Ovary (tissue), 9 donors: ENCODE results near the gene NMBR. TPM values are rescaled to one million over a fixed set of nuclear protein-coding genes. Genes with fewer than 3 reads are reported as not detected.
"Not testable (repeated sequence)": the region's sequence is repeated elsewhere in the genome, so short reads cannot be mapped to it uniquely, and the experiment has no call there.

Experiments
- DNase-seq, 5 donors: peaks; one replicate each; pipeline ENCODE4 v3.0.0-alpha.2; 2019 to 2020
- H3K27ac ChIP-seq, 2 donors: fragments of 200-600 bp; one replicate each; pipeline versions ENCODE4 v1.5.1 to v1.8.0; 2019 to 2022
- H3K27me3 ChIP-seq: fragments of 200-600 bp; one replicate; pipeline ENCODE4 v1.8.0; 2022
- H3K36me3 ChIP-seq: fragments of 200-600 bp; sonication (generic); one replicate; pipeline ENCODE4 v1.5.1; 2019
- H3K4me1 ChIP-seq: one replicate; pipeline ENCODE4 v1.8.1; 2013; ENCODE audit warnings: mild to moderate bottlenecking, moderate library complexity; ENCODE audit not compliant: insufficient read depth
- H3K4me3 ChIP-seq: fragments of 200-600 bp; sonication (generic); one replicate; pipeline ENCODE4 v1.5.1; 2017
- H3K9me3 ChIP-seq, 2 donors: fragments of 200-600 bp in 1 of 2; sonication (generic) in 1 of 2; one replicate each; pipeline versions ENCODE4 v1.5.1 to v1.8.1; 2013 to 2019; ENCODE audit warnings: mild to moderate bottlenecking in 1 of 2, moderate library complexity in 1 of 2
- CTCF ChIP-seq, 3 donors: fragments of 450-650 bp in 2 of 3; fragments of 200-600 bp in 1 of 3; IDR thresholded peaks; one replicate each; pipeline versions ENCODE4 v1.5.1 to v1.8.0; 2016 to 2022; ENCODE audit warnings: antibody characterized with exemption in 3 of 3, mild to moderate bottlenecking in 1 of 3
- EP300 ChIP-seq: sonication (generic); formaldehyde crosslinking; IDR thresholded peaks from one replicate; pipeline ENCODE4 v1.6.1; 2017; ENCODE audit warnings: antibody characterized with exemption
- POLR2A ChIP-seq: fragments of 450-650 bp; IDR thresholded peaks from one replicate; pipeline ENCODE4 v1.6.1; 2017; ENCODE audit warnings: antibody characterized with exemption, mild to moderate bottlenecking, moderate library complexity
- WGBS, 3 donors: extraction: QIAGEN DNeasy Blood & Tissue Kit in 1 of 3; methylation state at CpG; one replicate each; pipeline versions ENCODE4 v1.1.5 to v1.1.7; 2013 to 2017; 5-methylcytosine and 5-hydroxymethylcytosine counted together
- intact Hi-C, 4 donors: fragments of 100-400 bp; cut with DNase I; formaldehyde crosslinking; loops; one replicate each; pipeline versions ENCODE4 v1.11.0 to v1.15.1; 2022 to 2023
- polyA plus RNA-seq, 2 donors: library from polyadenylated mRNA; stranded (reverse); fragments of 200-250 nt in 1 of 2; fragments of 350-450 nt in 1 of 2; fragmentation: Illumina TruSeq in 1 of 2; extraction: RNeasy Lipid Tissue Mini Kit (QIAGEN cat#74804) in 1 of 2; gene quantifications; one replicate each; pipeline ENCODE4 v1.2.3, GENCODE V29; 2013 to 2014
- total RNA-seq, 7 donors: library from RNA; depleted of rRNA in 2 of 7; stranded (reverse); fragments of >200 nt in 2 of 7; fragmentation: NEBNext Ultra II Directional in 3 of 7; extraction: Animal tissue kit (Norgen Biotek cat#: 25700) in 3 of 7; gene quantifications; one replicate each; pipeline versions ENCODE4 v1.1.0 to v1.2.4, GENCODE V29; 2016 to 2023
- donor health status: DM: no; HTN: no; CAD: no; lungs with moderate emphysema.
- donor health status: DM: no; HTN: no; CAD: no.
- donor health status: Bipolar disorder and iron deficiency.
- donor health status: DM: yes; HTN: yes; CAD: no.
- donor health status: DM: no; HTN: no; CAD: no.
- donor health status: DM: yes; HTN: yes; CAD: no.

Gene NMBR
- total and polyA plus RNA-seq, 9 donors, result 0.20 TPM; not detected in 8

DNA sequence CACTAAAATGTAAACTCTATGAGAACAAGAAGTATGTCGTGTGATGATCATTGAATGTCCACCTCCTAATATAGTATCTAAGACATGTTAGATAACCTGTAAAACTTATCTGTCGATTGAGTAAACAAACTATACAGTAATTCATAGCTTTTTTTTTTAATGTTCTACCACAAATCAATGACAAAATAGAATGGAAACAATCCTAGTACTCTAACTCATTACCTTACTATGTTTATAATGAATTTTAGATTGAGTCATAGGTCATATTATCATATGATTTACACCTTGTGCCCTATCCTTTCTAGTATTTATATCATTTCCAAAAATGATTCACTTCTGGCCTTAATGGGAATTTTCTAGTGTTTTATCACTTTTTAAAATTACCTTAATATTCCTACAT lies 6.3 kb upstream of the NMBR start:
- WGBS, 3 donors, result 42 to 81% (median 71%) methylated on average over 2 of the region's 2 CpGs
- Histone ChIP-seq H3K4me1 (no peaks in the 10 kb centered on the region), H3K27ac (no peak overlapping the region), H3K36me3 (no peaks in the 10 kb centered on the region), H3K9me3 (no peaks in the 10 kb centered on the region), H3K4me3 (no peak overlapping the region), H3K27me3 (no peaks in the 10 kb centered on the region)
- DNase-seq, result no peak
- TF ChIP-seq POLR2A (no peak), CTCF (IDR thresholded peaks at IDR 0.05) (no peak), EP300 (no peak)
- intact Hi-C loops, result loop anchor here in 1 of 4 donors (10.0 kb wide), 1 partner anchor 232 kb away; no protein-coding TSS in a partner anchor

GRCh38 chr6:142152746-142153145 lies 5.8 kb upstream of the NMBR start:
- intact Hi-C loops, result loop anchor here in 1 of 4 donors (10.0 kb wide), 1 partner anchor 232 kb away; no protein-coding TSS in a partner anchor
- no peak overlapping the region for H3K4me3 ChIP-seq
- no peaks in the 10 kb centered on the region for H3K27me3 ChIP-seq
- DNase-seq, result no peak
- no peaks in the 10 kb centered on the region for H3K4me1 ChIP-seq
- no peak for TF ChIP-seq POLR2A
- TF ChIP-seq EP300, result no peak
- TF ChIP-seq CTCF (IDR thresholded peaks at IDR 0.05), result no peak
- no peaks in the 10 kb centered on the region for H3K9me3 ChIP-seq
- no peak overlapping the region for H3K27ac ChIP-seq
- H3K36me3 ChIP-seq, result no peaks in the 10 kb centered on the region

- not testable (repeated sequence) for DNase-seq, H3K4me1 ChIP-seq, H3K27me3 ChIP-seq, H3K27ac ChIP-seq, H3K4me3 ChIP-seq, H3K9me3 ChIP-seq, H3K36me3 ChIP-seq
- 91 to 96% (median 94%) methylated on average over 13 of the region's 13 CpGs for WGBS, 3 donors
- intact Hi-C loops, result loop anchor here in 1 of 4 donors (10.0 kb wide), 1 partner anchor 243 kb away; no protein-coding TSS in a partner anchor
Observed at GRCh38 chr6:142141531-142141930, 5.4 kb downstream of the NMBR start.

DNA sequence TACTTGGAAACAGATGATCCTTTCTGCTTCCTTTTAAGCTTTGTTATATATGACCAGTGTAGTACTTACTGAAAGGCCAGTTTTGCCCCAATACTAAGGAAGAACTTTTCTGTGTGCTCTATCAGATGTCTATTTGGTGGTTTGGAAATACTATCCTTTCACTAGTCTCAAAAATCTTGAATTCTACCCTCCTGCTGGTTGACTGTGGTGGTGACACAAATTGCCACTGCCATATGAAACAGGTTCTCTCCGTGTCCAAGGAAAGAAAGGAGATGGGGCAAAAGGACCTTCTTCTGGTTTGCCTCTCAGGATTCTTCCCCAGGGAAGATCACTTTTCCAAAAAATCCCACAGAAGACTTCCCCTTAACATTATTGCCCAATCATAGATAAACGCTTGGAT lies 8.0 kb downstream of the NMBR start:
- H3K4me3 ChIP-seq, result no peak overlapping the region
- H3K27me3 ChIP-seq, result no peaks in the 10 kb centered on the region
- intact Hi-C loops, result loop anchor here in 1 of 4 donors (10.0 kb wide), 1 partner anchor 1894 kb away; no protein-coding TSS in a partner anchor
- 47 to 49% (median 47%) methylated on average over 2 of the region's 2 CpGs for WGBS, 3 donors
- no peak overlapping the region for H3K27ac ChIP-seq
- H3K9me3 ChIP-seq, result no peaks in the 10 kb centered on the region
- H3K36me3 ChIP-seq, result no peaks in the 10 kb centered on the region
- no peak for TF ChIP-seq CTCF (IDR thresholded peaks at IDR 0.05)
- no peak for TF ChIP-seq EP300
- no peak for TF ChIP-seq POLR2A
- no peaks in the 10 kb centered on the region for H3K4me1 ChIP-seq
- no peak for DNase-seq

- Histone ChIP-seq H3K27me3 (no peaks in the 10 kb centered on the region), H3K36me3 (no peaks in the 10 kb centered on the region), H3K27ac (no peak within 1 kb of the TSS), H3K4me3 (no peak within 1 kb of the TSS), H3K9me3 (no peaks in the 10 kb centered on the region), H3K4me1 (no peaks in the 10 kb centered on the region)
- no peak for DNase-seq
- intact Hi-C loops, result loop anchor here in 1 of 4 donors (10.0 kb wide), 1 partner anchor 1888 kb away; no protein-coding TSS in a partner anchor
- 49 to 56% (median 52%) methylated on average over 1 of the region's 1 CpG for WGBS, 3 donors
- TF ChIP-seq POLR2A, result no peak
- no peak for TF ChIP-seq EP300
- no peak for TF ChIP-seq CTCF (IDR thresholded peaks at IDR 0.05)
Observed at GRCh38 chr6:142132625-142133024, 14.3 kb downstream of the NMBR start, which contains the start of gene GJE1. TSS of gene GJE1 (plus strand) at chr6:142132925. CDS start at chr6:142133159, 234 bp downstream.
